Activated effector memory CD4-positive, alpha-beta T cell treated with anti-CD3 and anti-CD28 coated beads, Interleukin-2, amount 50 U/mL, for 16 hours (primary cell): ENCODE results near the gene TNS1.

Experiments
- DNase-seq: peaks from one replicate; pipeline ENCODE4 v3.0.0-alpha.2; 2020

Gene TNS1

GRCh38 chr2:217843324-217843723, 159.5 kb downstream of the TNS1 start:
- no peak for DNase-seq

- no peak for DNase-seq
These were observed 160.8 kb downstream of the TNS1 start for GRCh38 chr2:217842017-217842416.

GRCh38 chr2:217840522-217840921, 162.3 kb downstream of the TNS1 start:
- no peak for DNase-seq

- DNase-seq = no peak
These were observed 163.1 kb downstream of the TNS1 start for GRCh38 chr2:217839750-217840107.

- no peak for DNase-seq
These were observed 163.6 kb downstream of the TNS1 start for GRCh38 chr2:217839073-217839749.

- no peak for DNase-seq
These were observed 164.4 kb downstream of the TNS1 start for GRCh38 chr2:217838409-217838831.

- DNase-seq = no peak
These were observed 165.3 kb downstream of the TNS1 start for GRCh38 chr2:217837530-217837929.

GRCh38 chr2:217836901-217837491, 165.8 kb downstream of the TNS1 start:
- no peak for DNase-seq

GRCh38 chr2:217835931-217836891, 166.6 kb downstream of the TNS1 start:
- no peak for DNase-seq

GRCh38 chr2:217834744-217835513, 167.9 kb downstream of the TNS1 start:
- no peak for DNase-seq

- no peak for DNase-seq
These were observed 168.7 kb downstream of the TNS1 start for GRCh38 chr2:217834057-217834620.

GRCh38 chr2:217833439-217833838, 169.4 kb downstream of the TNS1 start:
- no peak for DNase-seq

GRCh38 chr2:217832987-217833386, 169.8 kb downstream of the TNS1 start:
- no peak for DNase-seq

GRCh38 chr2:217832115-217832514, 170.7 kb downstream of the TNS1 start:
- no peak for DNase-seq

- no peak for DNase-seq
These were observed 171.5 kb downstream of the TNS1 start for GRCh38 chr2:217831306-217831705.

GRCh38 chr2:217830807-217831206, 172.0 kb downstream of the TNS1 start:
- DNase-seq = no peak

- no peak for DNase-seq
These were observed 172.7 kb downstream of the TNS1 start for GRCh38 chr2:217830061-217830460.

GRCh38 chr2:217829420-217829819, 173.4 kb downstream of the TNS1 start:
- no peak for DNase-seq

- no peak for DNase-seq
These were observed 174.5 kb downstream of the TNS1 start for GRCh38 chr2:217828336-217828735.

- DNase-seq = no peak
These were observed 175.2 kb downstream of the TNS1 start for GRCh38 chr2:217827430-217828201.

- DNase-seq = no peak
These were observed 175.8 kb downstream of the TNS1 start for GRCh38 chr2:217826991-217827390.

- DNase-seq = no peak
These were observed 176.3 kb downstream of the TNS1 start for GRCh38 chr2:217826520-217826919.
